Stimulated activated CD8-positive, alpha-beta memory T cell treated with anti-CD3 and anti-CD28 coated beads, Interleukin-7, amount 100 ng/mL, for 1 hour (primary cell): ENCODE results near the gene SLC27A1.
"Not testable (repeated sequence)": the region's sequence is repeated elsewhere in the genome, so short reads cannot be mapped to it uniquely, and the experiment has no call there.

ENCODE experiments used
- DNase-seq, 2 donors: peaks; one replicate each; pipeline ENCODE4 v3.0.0-alpha.2; 2020; ENCODE audit warnings: low read depth in 2 of 2

Gene SLC27A1

GRCh38 chr19:17510220-17510993 is 40.1 kb downstream of the SLC27A1 start:
- no peak for DNase-seq

GRCh38 chr19:17511724-17512573 is 41.6 kb downstream of the SLC27A1 start:
- DNase-seq, result peak; percentile 73 to 75

GRCh38 chr19:17512574-17512939 is 42.2 kb downstream of the SLC27A1 start:
- DNase-seq, result no peak

- DNase-seq, result no peak
These were observed 45.3 kb downstream of the SLC27A1 start for GRCh38 chr19:17515408-17516149.

GRCh38 chr19:17517898-17518297 is 47.6 kb downstream of the SLC27A1 start:
- no peak for DNase-seq

- not testable (repeated sequence) for DNase-seq
These were observed 48.3 kb downstream of the SLC27A1 start for GRCh38 chr19:17518654-17519053.

- no peak for DNase-seq
These were observed 49.6 kb downstream of the SLC27A1 start for GRCh38 chr19:17519967-17520366.

- no peak for DNase-seq
These were observed 50.5 kb downstream of the SLC27A1 start for GRCh38 chr19:17520865-17521264.

GRCh38 chr19:17522988-17523872 is 52.9 kb downstream of the SLC27A1 start:
- DNase-seq, result peak in 1 of 2 donors; percentile 15

- no peak for DNase-seq
These were observed 54.3 kb downstream of the SLC27A1 start for GRCh38 chr19:17524651-17525050.

- DNase-seq, result no peak
These were observed 54.8 kb downstream of the SLC27A1 start for GRCh38 chr19:17525141-17525540.

GRCh38 chr19:17526922-17527321 is 56.6 kb downstream of the SLC27A1 start:
- no peak for DNase-seq

GRCh38 chr19:17527326-17527725 is 57.0 kb downstream of the SLC27A1 start:
- no peak for DNase-seq

GRCh38 chr19:17528610-17529009 is 58.3 kb downstream of the SLC27A1 start:
- no peak for DNase-seq

GRCh38 chr19:17529239-17530158 is 59.2 kb downstream of the SLC27A1 start:
- no peak for DNase-seq

- no peak for DNase-seq
These were observed 60.3 kb downstream of the SLC27A1 start for GRCh38 chr19:17530586-17530985.

- DNase-seq, result no peak
These were observed 61.8 kb downstream of the SLC27A1 start for GRCh38 chr19:17532116-17532515.

- DNase-seq, result no peak
These were observed 62.2 kb downstream of the SLC27A1 start for GRCh38 chr19:17532557-17532956.

GRCh38 chr19:17534767-17535166 is 64.4 kb downstream of the SLC27A1 start:
- DNase-seq, result no peak

GRCh38 chr19:17536955-17537354 is 66.6 kb downstream of the SLC27A1 start:
- no peak for DNase-seq
